A673 (cell line): Measurements from ENCODE around the gene ZNF74.

Experiments
- EZH2 ChIP-seq: fragments of 200-600 bp; sonication (generic); IDR thresholded peaks from 2 replicates; pipeline ENCODE4 v1.6.1; 2017; ENCODE audit warnings: borderline replicate concordance, low read depth, mild to moderate bottlenecking, mixed read lengths, antibody characterized with exemption, low read length; ENCODE audit not compliant: poor library complexity, severe bottlenecking
- TF ChIP-seq, protein P1 (sequence below): fragments of 300-800, 200-600 bp; sonication (generic); conservative IDR thresholded peaks from 2 replicates; pipeline ENCODE4 v1.5.1; 2017; ENCODE audit warnings: low read depth, mild to moderate bottlenecking, antibody characterized with exemption, low read length, moderate library complexity, mixed read lengths

GRCh38 chr22:20393705-20394476 is at the start of gene ZNF74:
- TF ChIP-seq, protein P1, sequence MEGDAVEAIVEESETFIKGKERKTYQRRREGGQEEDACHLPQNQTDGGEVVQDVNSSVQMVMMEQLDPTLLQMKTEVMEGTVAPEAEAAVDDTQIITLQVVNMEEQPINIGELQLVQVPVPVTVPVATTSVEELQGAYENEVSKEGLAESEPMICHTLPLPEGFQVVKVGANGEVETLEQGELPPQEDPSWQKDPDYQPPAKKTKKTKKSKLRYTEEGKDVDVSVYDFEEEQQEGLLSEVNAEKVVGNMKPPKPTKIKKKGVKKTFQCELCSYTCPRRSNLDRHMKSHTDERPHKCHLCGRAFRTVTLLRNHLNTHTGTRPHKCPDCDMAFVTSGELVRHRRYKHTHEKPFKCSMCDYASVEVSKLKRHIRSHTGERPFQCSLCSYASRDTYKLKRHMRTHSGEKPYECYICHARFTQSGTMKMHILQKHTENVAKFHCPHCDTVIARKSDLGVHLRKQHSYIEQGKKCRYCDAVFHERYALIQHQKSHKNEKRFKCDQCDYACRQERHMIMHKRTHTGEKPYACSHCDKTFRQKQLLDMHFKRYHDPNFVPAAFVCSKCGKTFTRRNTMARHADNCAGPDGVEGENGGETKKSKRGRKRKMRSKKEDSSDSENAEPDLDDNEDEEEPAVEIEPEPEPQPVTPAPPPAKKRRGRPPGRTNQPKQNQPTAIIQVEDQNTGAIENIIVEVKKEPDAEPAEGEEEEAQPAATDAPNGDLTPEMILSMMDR, result no peak
- TF ChIP-seq EZH2, result no peak
